ENCODE results near the gene RPRD1B.

RPRD1B gene

DNA sequence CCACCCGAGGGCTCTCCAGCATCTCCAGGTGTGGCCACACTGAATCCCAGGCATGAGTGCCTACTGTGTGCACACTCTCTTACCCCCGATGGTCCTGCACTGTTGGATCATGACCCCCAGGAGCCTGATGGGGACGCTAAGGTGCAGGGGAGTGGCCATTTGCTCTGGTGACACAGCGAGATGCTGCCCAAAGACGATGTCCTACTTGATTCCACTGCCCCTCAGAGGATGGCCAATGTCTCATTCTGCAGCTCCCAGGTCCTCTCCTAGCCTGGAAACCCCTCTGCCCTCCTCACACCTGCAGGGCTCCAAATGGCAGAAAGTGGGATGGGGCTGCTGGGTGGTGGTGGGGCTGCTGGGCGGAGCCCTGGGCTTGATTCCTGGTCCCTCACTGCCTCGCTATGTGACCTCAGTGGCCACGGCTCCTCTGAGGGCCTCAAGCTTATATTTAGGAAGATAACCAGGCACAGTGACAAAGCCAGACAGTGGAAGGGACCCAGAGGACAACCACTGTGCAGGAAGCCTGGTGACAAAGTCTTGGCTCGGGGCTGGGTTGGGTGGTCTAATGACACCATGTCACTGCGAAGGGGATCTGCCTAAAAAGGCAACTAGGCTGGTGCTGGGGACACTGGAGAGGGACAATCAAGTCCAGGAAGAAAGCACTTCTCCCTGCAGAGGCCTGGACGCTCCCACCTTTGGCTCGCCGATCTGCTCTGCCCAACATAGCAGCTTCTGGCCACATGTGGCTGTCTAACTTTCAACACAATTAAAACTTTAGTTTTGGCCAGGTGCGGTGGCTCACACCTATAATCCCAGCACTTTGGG is 103.1 kb downstream of the RPRD1B start:
- DNase-seq (ENCODE audit: low spot score), result no peak

DNA sequence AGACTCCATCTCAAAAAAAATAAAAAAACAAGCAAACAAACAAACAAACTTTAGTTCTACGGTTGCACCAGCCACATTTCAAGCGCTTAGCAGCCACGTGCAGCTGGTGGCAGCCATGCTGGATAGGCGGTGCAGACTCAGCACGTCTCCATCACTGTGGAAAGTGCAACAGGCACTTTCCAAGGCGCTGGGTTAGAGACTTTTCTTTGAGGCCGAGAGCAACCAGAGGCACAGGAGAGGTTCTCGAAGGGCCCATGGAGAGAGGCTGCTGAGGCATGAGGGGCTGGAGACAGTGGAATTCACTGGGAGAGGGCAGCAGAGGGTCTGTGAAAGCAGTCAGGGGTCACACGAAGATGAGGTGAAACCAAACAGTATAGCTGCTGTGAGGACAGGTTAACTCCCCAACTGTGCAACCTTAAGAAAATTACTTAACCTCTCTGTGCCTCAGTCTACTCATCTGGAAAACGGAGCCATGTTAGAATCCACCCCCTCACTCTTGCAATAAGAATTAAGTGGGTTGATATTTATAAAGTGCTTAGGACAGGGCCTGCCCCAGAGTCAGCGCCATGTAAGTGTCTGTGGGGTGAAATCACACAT is 104.0 kb downstream of the RPRD1B start:
- DNase-seq (ENCODE audit: low spot score), result no peak

DNA sequence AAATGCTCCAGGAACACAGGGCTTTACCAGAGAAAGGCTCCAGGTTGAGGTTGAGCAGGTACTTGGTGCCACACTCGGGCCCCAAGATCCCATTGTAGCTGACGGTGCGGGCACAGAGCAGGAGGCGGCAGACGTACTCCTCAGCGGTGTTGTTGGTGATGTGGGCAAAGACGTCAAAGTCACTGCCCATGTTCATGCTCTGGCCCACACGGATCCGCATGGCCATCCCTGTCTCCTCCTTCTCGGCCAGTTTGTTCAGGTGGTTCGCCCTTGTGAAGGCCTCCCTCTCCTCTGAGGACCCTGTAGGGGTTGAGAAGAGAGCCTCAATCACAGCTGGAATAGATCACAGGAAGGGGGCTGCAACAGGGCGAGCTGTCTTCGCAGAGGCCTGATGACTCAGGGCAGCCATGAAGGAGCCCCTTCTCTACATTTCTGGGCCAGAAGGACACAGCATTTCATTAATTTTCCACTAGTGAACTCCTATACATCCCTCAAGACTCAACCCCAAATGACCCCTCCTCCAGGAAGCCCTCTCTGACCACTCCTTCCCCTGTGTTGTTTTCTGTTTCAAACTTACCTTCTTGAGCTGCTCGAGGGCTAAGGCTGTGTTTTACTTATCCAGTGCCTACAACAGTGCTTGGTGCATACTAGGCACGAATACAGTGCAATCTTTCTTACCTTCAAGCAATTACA is 104.7 kb downstream of the RPRD1B start:
- no peak for DNase-seq (ENCODE audit: low spot score)

DNA sequence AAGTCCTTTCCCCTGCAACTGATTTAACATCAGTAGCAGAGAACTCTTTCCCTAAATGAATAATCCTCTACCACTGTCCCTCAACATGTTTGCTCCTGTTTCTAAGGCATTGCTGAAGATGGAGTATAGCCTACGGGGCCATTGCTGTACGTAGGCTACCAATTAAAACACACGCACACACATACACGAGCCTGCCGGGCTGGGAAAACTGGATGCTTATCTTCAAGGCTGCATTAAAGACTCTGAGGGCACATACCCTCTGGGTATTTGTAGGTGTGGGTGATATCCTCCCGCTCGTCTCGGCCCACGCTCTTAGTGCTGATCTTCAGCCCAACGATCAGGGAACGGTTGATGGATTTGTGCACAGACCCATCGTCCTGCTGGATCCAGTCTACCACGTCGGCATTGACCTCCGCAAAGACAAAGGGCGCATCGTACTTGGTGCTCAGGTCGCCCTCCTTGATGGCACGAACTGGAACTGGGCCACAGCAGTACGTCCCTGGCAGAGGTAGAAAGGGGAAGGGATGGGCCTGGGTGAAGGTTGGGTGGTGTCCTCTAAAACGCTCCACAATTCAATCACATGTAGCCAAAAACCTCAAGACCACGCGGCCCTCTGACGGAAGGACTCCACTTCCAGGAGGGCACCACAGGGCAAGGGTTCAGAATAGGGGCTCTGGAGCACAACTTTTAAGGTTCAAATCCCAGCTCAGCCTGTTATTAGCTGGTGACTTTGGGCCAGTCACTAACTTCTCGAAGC is 105.8 kb downstream of the RPRD1B start:
- DNase-seq (ENCODE audit: low spot score), result no peak

DNA sequence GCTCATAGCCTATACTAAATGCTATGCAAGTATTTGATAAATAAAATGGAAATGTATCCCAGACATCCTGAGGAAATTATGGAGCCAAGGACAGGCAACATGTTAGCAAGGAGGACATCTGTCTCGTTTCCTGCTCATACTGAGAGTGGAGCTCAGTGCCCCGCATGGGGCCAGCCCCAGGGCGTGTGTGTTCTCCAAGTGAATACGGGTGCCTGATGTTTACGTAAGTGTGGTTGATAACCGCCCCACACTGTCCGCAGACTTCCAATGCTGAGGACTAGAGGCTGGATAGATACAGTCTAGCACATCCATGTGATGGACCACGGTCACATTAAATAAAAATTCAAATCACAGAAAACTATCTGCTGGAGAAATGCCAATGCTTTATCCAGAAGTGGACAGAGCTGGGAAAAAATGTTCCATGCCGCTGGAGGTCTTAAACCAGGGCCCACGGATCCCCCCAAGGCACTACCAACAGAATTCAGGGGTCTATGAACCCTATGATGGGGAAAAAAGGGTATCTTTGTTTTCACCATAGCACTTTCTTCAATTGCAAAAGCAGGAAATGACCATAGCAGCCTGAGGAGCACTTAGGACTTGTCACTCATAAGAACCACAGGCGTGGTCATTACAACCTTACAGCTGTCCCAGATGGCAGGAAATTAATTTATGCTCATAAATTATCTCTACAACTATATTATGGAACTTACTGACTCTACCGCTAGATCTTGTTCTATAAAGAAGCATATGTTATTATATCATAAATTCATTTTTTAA is 106.6 kb downstream of the RPRD1B start:
- no peak for DNase-seq (ENCODE audit: low spot score)

DNA sequence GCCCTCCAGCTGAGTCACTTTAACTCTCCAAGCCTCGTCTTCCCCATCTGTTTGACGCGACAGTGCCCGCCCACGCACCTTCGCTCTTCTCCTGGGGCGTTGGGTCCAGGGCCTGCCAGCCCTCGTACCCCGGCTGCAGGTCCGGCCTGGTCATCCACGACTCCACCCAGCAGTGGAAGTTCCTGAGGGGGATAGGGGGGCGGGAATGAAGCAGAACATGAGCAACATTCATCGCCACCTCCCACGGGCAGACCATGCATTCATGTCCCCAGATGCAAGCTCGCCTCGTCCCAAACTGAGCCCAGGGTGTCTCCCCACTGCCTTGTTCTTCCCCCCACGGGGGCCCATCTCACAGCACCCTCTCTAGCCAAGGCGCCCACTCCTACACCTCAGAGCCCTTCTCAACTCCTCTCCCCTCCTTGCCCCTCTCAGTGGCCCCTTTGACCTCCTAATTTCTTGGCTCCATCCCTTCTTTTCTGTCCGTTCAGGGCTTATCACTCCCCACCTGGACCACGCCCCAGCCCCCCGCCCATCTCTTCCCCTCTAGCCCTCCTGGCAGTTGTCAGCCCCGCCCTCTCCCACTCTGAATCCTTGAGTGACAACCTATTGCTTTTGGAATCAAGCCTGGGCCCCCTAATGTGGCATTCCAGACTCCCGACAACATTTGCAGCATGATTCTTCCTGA is 107.8 kb downstream of the RPRD1B start:
- DNase-seq (ENCODE audit: low spot score), result no peak
